Measurements from ENCODE around the gene LRMDA. TPM values are rescaled to one million over a fixed set of nuclear protein-coding genes. Genes with fewer than 3 reads are reported as not detected.
"Not testable (repeated sequence)": the region's sequence is repeated elsewhere in the genome, so short reads cannot be mapped to it uniquely, and the experiment has no call there.

LRMDA gene
- total RNA-seq, 4 donors from 2014 or later, result 7.3 to 20.1 (median 8.4) TPM

- 91 to 100% methylated on average over 1 of the region's 1 CpG for WGBS, 2 donors (ENCODE audit: low coverage in 1 of 2)
- H3K27ac ChIP-seq, result no peak overlapping the region
- H3K4me3 ChIP-seq, result no peak overlapping the region
- ATAC-seq, result no peak
- no peaks in the 10 kb centered on the region for H3K36me3 ChIP-seq
- TF ChIP-seq EP300 (IDR thresholded peaks at IDR 0.05), result no peak
- TF ChIP-seq, protein P1, sequence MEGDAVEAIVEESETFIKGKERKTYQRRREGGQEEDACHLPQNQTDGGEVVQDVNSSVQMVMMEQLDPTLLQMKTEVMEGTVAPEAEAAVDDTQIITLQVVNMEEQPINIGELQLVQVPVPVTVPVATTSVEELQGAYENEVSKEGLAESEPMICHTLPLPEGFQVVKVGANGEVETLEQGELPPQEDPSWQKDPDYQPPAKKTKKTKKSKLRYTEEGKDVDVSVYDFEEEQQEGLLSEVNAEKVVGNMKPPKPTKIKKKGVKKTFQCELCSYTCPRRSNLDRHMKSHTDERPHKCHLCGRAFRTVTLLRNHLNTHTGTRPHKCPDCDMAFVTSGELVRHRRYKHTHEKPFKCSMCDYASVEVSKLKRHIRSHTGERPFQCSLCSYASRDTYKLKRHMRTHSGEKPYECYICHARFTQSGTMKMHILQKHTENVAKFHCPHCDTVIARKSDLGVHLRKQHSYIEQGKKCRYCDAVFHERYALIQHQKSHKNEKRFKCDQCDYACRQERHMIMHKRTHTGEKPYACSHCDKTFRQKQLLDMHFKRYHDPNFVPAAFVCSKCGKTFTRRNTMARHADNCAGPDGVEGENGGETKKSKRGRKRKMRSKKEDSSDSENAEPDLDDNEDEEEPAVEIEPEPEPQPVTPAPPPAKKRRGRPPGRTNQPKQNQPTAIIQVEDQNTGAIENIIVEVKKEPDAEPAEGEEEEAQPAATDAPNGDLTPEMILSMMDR (IDR thresholded peaks at IDR 0.05), result no peak
- TF ChIP-seq POLR2AphosphoS5 (IDR thresholded peaks at IDR 0.05), result no peak
- no peak for TF ChIP-seq POLR2A (IDR thresholded peaks at IDR 0.05)
- no peaks in the 10 kb centered on the region for H3K9me3 ChIP-seq
- peaks cover 0 to under 1% (median 0%) of the 10 kb centered on the region in 3 donors for H3K4me1 ChIP-seq
- H3K27me3 ChIP-seq, result no peaks in the 10 kb centered on the region
Measured at GRCh38 chr10:76514869-76515268, 1083.4 kb downstream of the LRMDA start.

- TF ChIP-seq, protein P1 (IDR thresholded peaks at IDR 0.05), result no peak
- TF ChIP-seq EP300 (IDR thresholded peaks at IDR 0.05) (no peak), POLR2AphosphoS5 (IDR thresholded peaks at IDR 0.05) (no peak), POLR2A (IDR thresholded peaks at IDR 0.05) (no peak)
- H3K27me3 ChIP-seq, result no peaks in the 10 kb centered on the region
- peak overlapping the region in 3 of 4 donors; percentile 58 to 79 (median 69) for H3K27ac ChIP-seq
- peaks cover 0 to 32% (median 0%) of the 10 kb centered on the region in 3 donors for H3K4me1 ChIP-seq
- H3K9me3 ChIP-seq, result no peaks in the 10 kb centered on the region
- ATAC-seq, result no peak
- 90 to 96% methylated on average over 4 to 6 of the region's 7 CpGs for WGBS, 2 donors (ENCODE audit: low coverage in 1 of 2)
- H3K36me3 ChIP-seq, result no peaks in the 10 kb centered on the region
- H3K4me3 ChIP-seq, result no peak overlapping the region
Measured at GRCh38 chr10:76522547-76522946, 1091.1 kb downstream of the LRMDA start.

GRCh38 chr10:76523246-76523645 lies 1091.8 kb downstream of the LRMDA start:
- Histone ChIP-seq H3K4me1 (peaks cover 0 to 32% (median 0%) of the 10 kb centered on the region in 3 donors), H3K4me3 (peak overlapping the region in 1 of 2 donors; percentile 17), H3K27ac (peak overlapping the region; percentile 58 to 79 (median 66)), H3K9me3 (no peaks in the 10 kb centered on the region), H3K36me3 (no peaks in the 10 kb centered on the region), H3K27me3 (no peaks in the 10 kb centered on the region)
- 0 to 10% methylated on average over 2 to 4 of the region's 5 CpGs for WGBS, 2 donors (ENCODE audit: low coverage in 1 of 2)
- TF ChIP-seq EP300 (IDR thresholded peaks at IDR 0.05), result no peak
- TF ChIP-seq POLR2A (IDR thresholded peaks at IDR 0.05), result no peak
- TF ChIP-seq, protein P1 (IDR thresholded peaks at IDR 0.05), result no peak
- no peak for TF ChIP-seq POLR2AphosphoS5 (IDR thresholded peaks at IDR 0.05)
- peak; percentile 74 for ATAC-seq

DNA sequence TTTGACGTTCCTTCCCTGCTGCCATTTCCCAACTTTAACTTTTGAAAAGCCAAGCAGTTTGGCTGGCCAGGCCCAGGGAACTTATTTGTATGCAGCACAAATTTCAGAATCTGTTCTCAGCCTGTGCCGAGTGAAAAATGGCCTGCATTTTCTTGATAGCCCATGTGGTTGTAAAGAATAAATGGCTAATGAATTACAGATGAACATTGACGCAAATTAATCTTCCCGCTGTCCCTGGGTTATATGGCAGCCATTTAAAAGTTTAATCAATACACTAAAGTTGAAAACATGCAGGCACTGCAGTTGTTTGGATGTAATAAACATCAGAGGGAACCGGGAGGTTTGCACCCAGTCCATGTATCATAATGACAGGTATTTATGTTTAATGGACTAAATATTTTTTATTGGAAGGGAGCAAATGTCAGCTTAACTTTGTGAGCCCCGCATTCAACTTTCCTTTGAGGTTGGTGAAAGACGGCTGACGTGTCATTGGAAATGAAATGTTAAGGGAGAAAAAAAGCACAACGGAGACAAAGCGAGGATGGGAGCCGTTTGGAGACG lies 1092.4 kb downstream of the LRMDA start:
- H3K4me3 ChIP-seq, result peak overlapping the region in 1 of 2 donors; percentile 17
- peak; percentile 13 for ATAC-seq
- H3K4me1 ChIP-seq, result peaks cover 0 to 32% (median 0%) of the 10 kb centered on the region in 3 donors
- no peaks in the 10 kb centered on the region for H3K27me3 ChIP-seq
- H3K27ac ChIP-seq, result peak overlapping the region; percentile 58 to 79 (median 66)
- H3K9me3 ChIP-seq, result no peaks in the 10 kb centered on the region
- 23 to 31% methylated on average over 12 of the region's 12 CpGs for WGBS, 2 donors (ENCODE audit: low coverage in 1 of 2)
- no peak for TF ChIP-seq EP300 (IDR thresholded peaks at IDR 0.05)
- TF ChIP-seq POLR2AphosphoS5 (IDR thresholded peaks at IDR 0.05), result no peak
- TF ChIP-seq, protein P1 (IDR thresholded peaks at IDR 0.05), result no peak
- no peak for TF ChIP-seq POLR2A (IDR thresholded peaks at IDR 0.05)
- no peaks in the 10 kb centered on the region for H3K36me3 ChIP-seq

- ATAC-seq, H3K27me3 ChIP-seq, H3K4me3 ChIP-seq, H3K9me3 ChIP-seq, H3K27ac ChIP-seq, H3K36me3 ChIP-seq: not testable (repeated sequence)
- peaks cover 0 to 23% (median 0%) of the 10 kb centered on the region in 3 donors for H3K4me1 ChIP-seq
- 96% methylated on average over 2 of the region's 4 CpGs; no CpG with 5 or more reads in 1 of the 2 donors for WGBS, 2 donors (ENCODE audit: low coverage in 1 of 2)
Measured at GRCh38 chr10:76526833-76527232, 1095.4 kb downstream of the LRMDA start.
